ENCODE data around the gene UCHL5. TPM values are rescaled to one million over a fixed set of nuclear protein-coding genes. Genes with fewer than 3 reads are reported as not detected.

UCHL5 gene
- total RNA-seq, 1 donor from 2014 or later: 25.9 TPM

- Mint-ChIP-seq H3K36me3 (ENCODE audit: unreplicated experiment) (no peaks in the 10 kb centered on the region), H3K27ac (ENCODE audit: unreplicated experiment) (no peak overlapping the region), H3K9me3 (ENCODE audit: unreplicated experiment) (no peaks in the 10 kb centered on the region), H3K27me3 (ENCODE audit: unreplicated experiment) (no peaks in the 10 kb centered on the region), H3K4me3 (ENCODE audit: unreplicated experiment) (no peak overlapping the region), H3K4me1 (ENCODE audit: low read depth, unreplicated experiment) (peaks cover 3% of the 10 kb centered on the region)
- TF ChIP-seq CTCF (IDR thresholded peaks at IDR 0.05; ENCODE audit: partially characterized antibody, unreplicated experiment): no peak
- DNase-seq: no peak
Observed at GRCh38 chr1:193013707-193014106, 45.5 kb downstream of the UCHL5 start.

GRCh38 chr1:193013005-193013404 lies 46.2 kb downstream of the UCHL5 start:
- no peak overlapping the region for H3K4me3 Mint-ChIP-seq (ENCODE audit: unreplicated experiment)
- no peak for DNase-seq
- H3K9me3 Mint-ChIP-seq (ENCODE audit: unreplicated experiment): no peaks in the 10 kb centered on the region
- H3K36me3 Mint-ChIP-seq (ENCODE audit: unreplicated experiment): no peaks in the 10 kb centered on the region
- peaks cover 3% of the 10 kb centered on the region for H3K4me1 Mint-ChIP-seq (ENCODE audit: low read depth, unreplicated experiment)
- H3K27me3 Mint-ChIP-seq (ENCODE audit: unreplicated experiment): no peaks in the 10 kb centered on the region
- TF ChIP-seq CTCF (IDR thresholded peaks at IDR 0.05; ENCODE audit: partially characterized antibody, unreplicated experiment): no peak
- H3K27ac Mint-ChIP-seq (ENCODE audit: unreplicated experiment): no peak overlapping the region

GRCh38 chr1:193011406-193011805 lies 47.8 kb downstream of the UCHL5 start:
- no peak for DNase-seq
- peaks cover 3% of the 10 kb centered on the region for H3K4me1 Mint-ChIP-seq (ENCODE audit: low read depth, unreplicated experiment)
- no peak for TF ChIP-seq CTCF (IDR thresholded peaks at IDR 0.05; ENCODE audit: partially characterized antibody, unreplicated experiment)
- H3K36me3 Mint-ChIP-seq (ENCODE audit: unreplicated experiment): no peaks in the 10 kb centered on the region
- H3K9me3 Mint-ChIP-seq (ENCODE audit: unreplicated experiment): no peaks in the 10 kb centered on the region
- H3K4me3 Mint-ChIP-seq (ENCODE audit: unreplicated experiment): no peak overlapping the region
- no peaks in the 10 kb centered on the region for H3K27me3 Mint-ChIP-seq (ENCODE audit: unreplicated experiment)
- H3K27ac Mint-ChIP-seq (ENCODE audit: unreplicated experiment): no peak overlapping the region

- peaks cover 3% of the 10 kb centered on the region for H3K9me3 Mint-ChIP-seq (ENCODE audit: unreplicated experiment)
Observed at GRCh38 chr1:193009501-193009900, 49.7 kb downstream of the UCHL5 start.

GRCh38 chr1:193005785-193006184 lies 53.4 kb downstream of the UCHL5 start:
- H3K4me3 Mint-ChIP-seq (ENCODE audit: unreplicated experiment): no peak overlapping the region
- no peak for DNase-seq
- peaks cover 4% of the 10 kb centered on the region for H3K9me3 Mint-ChIP-seq (ENCODE audit: unreplicated experiment)
- no peaks in the 10 kb centered on the region for H3K4me1 Mint-ChIP-seq (ENCODE audit: low read depth, unreplicated experiment)
- H3K27me3 Mint-ChIP-seq (ENCODE audit: unreplicated experiment): peaks cover 2% of the 10 kb centered on the region
- H3K27ac Mint-ChIP-seq (ENCODE audit: unreplicated experiment): no peak overlapping the region
- no peak for TF ChIP-seq CTCF (IDR thresholded peaks at IDR 0.05; ENCODE audit: partially characterized antibody, unreplicated experiment)
- peaks cover 9% of the 10 kb centered on the region for H3K36me3 Mint-ChIP-seq (ENCODE audit: unreplicated experiment)

More at GRCh38 chr1:193009501-193009900, 49.7 kb downstream of the UCHL5 start:
- TF ChIP-seq CTCF (IDR thresholded peaks at IDR 0.05; ENCODE audit: partially characterized antibody, unreplicated experiment): no peak
- no peak overlapping the region for H3K27ac Mint-ChIP-seq (ENCODE audit: unreplicated experiment)
- peaks cover 4% of the 10 kb centered on the region for H3K36me3 Mint-ChIP-seq (ENCODE audit: unreplicated experiment)
- no peak overlapping the region for H3K4me3 Mint-ChIP-seq (ENCODE audit: unreplicated experiment)
- no peaks in the 10 kb centered on the region for H3K27me3 Mint-ChIP-seq (ENCODE audit: unreplicated experiment)
- DNase-seq: no peak
- no peaks in the 10 kb centered on the region for H3K4me1 Mint-ChIP-seq (ENCODE audit: low read depth, unreplicated experiment)

All from glutamatergic neuron (in vitro differentiated cells).